K562 (cell line): Measurements from ENCODE around the gene KCNH2. TPM values are rescaled to one million over a fixed set of nuclear protein-coding genes. Genes with fewer than 3 reads are reported as not detected.

Source experiments
- ATAC-seq: fragments of 200-7000 bp; cut with Tn5 transposase; 3 replicates; pipeline ENCODE4 v1.9.1; 2020; ENCODE audit warnings: moderate library complexity
- BruUV-seq: library from RNA; stranded (reverse); fragments of 400-500 nt; replicated peaks from 2 replicates; lab custom pipeline; 2021; lab: Mats Ljungman, UMichigan
- CTCF ChIA-PET: fragments of 300-600 bp; formaldehyde crosslinking; extraction: SDS; loops from one replicate; lab custom pipeline; 2021; ENCODE audit warnings: low intra/inter-chr PET ratio; lab: Yijun Ruan, JAX
- POLR2A ChIA-PET: fragments of 300-600, 350-650 bp; sonication (Branson Sonifier 250); formaldehyde crosslinking; extraction: SDS; loops from one replicate; lab custom pipeline; 2021; ENCODE audit warnings: antibody characterized with exemption, inconsistent platforms; lab: Yijun Ruan, JAX
- DNase-seq, 4 experiments: peaks; one replicate each; pipeline versions ENCODE4 v3.0.0 to v3.0.0-alpha.2; 2011 to 2018; ENCODE audit warnings: low spot score in 3 of 4, mixed read lengths in 3 of 4; ENCODE audit errors: extremely low read depth in 1 of 4
- FAIRE-seq: peaks from 2 replicates; lab custom pipeline; 2011; peaks lifted over from hg19 to GRCh38; lab: Jason Lieb, UNC
- H2AFZ ChIP-seq: 2 replicates; pipeline ENCODE4 v1.6.0; 2011; ENCODE audit warnings: low read depth, low read length, control low read depth, inconsistent platforms
- H3K27ac ChIP-seq: fragments of 200-600 bp; 3 replicates; pipeline ENCODE4 v1.8.0; 2011; ENCODE audit warnings: low read depth, mild to moderate bottlenecking, control low read depth, inconsistent platforms, low read length, moderate library complexity, mixed read lengths; ENCODE audit errors: extremely low read depth
- H3K27me3 ChIP-seq, 2 experiments: fragments of 300-600 bp in 1 of 2; 2 replicates in 1 of 2; 3 replicates in 1 of 2; pipeline versions ENCODE4 v1.6.0 to v1.8.0; 2011; ENCODE audit warnings: inconsistent platforms in 2 of 2, low read length in 2 of 2, mild to moderate bottlenecking in 1 of 2, mixed read lengths in 1 of 2, moderate library complexity in 1 of 2; ENCODE audit not compliant: control insufficient read depth in 2 of 2, insufficient read depth in 2 of 2
- H3K36me3 ChIP-seq: fragments of 300-600 bp; 3 replicates; pipeline ENCODE4 v1.8.0; 2011; ENCODE audit warnings: mild to moderate bottlenecking, low read length, inconsistent platforms; ENCODE audit not compliant: control insufficient read depth, insufficient read depth
- H3K4me1 ChIP-seq, 2 experiments: fragments of 200-600 bp in 1 of 2; replicated peaks in 1 of 2; 2 replicates in 1 of 2; 3 replicates in 1 of 2; pipeline versions ENCODE4 v1.5.1 to v1.8.0; 2011; ENCODE audit warnings: inconsistent platforms in 2 of 2, low read length in 2 of 2, mild to moderate bottlenecking in 1 of 2, mixed read lengths in 1 of 2, moderate library complexity in 1 of 2; ENCODE audit not compliant: control insufficient read depth in 2 of 2, insufficient read depth in 2 of 2
- H3K4me2 ChIP-seq: 2 replicates; pipeline ENCODE4 v1.6.1; 2011; ENCODE audit warnings: low read length, control low read depth, inconsistent platforms, mixed read lengths; ENCODE audit not compliant: insufficient read depth
- H3K4me3 ChIP-seq: fragments of 200-600 bp; sonication (generic), shearing (Covaris generic); 2 replicates; pipeline ENCODE4 v1.5.1; 2016; ENCODE audit warnings: control low read depth, inconsistent platforms
- H3K79me2 ChIP-seq: fragments of 200-600 bp; 3 replicates; pipeline ENCODE4 v1.8.0; 2011; ENCODE audit warnings: low read length, inconsistent platforms; ENCODE audit not compliant: control insufficient read depth, insufficient read depth
- H3K9ac ChIP-seq, 2 experiments: 2 replicates each; pipeline versions ENCODE4 v1.6.0 to v1.6.1; 2011; ENCODE audit warnings: low read depth in 2 of 2, low read length in 2 of 2, control low read depth in 1 of 2, inconsistent platforms in 1 of 2, mild to moderate bottlenecking in 1 of 2, mixed read lengths in 1 of 2; ENCODE audit not compliant: insufficient read depth in 1 of 2
- H3K9me1 ChIP-seq: one replicate; pipeline ENCODE4 v1.6.0; 2011; ENCODE audit warnings: inconsistent platforms, mild to moderate bottlenecking, low read length, moderate library complexity; ENCODE audit not compliant: control insufficient read depth, insufficient read depth
- H3K9me3 ChIP-seq: replicated peaks from 2 replicates; pipeline ENCODE4 v1.5.1; 2011; ENCODE audit warnings: low read depth, low read length, inconsistent platforms; ENCODE audit not compliant: control insufficient read depth, insufficient read depth
- H4K20me1 ChIP-seq: replicated peaks from 2 replicates; pipeline ENCODE4 v1.6.1; 2011; ENCODE audit warnings: low read length, inconsistent platforms, mixed read lengths; ENCODE audit not compliant: control insufficient read depth, insufficient read depth
- CBFA2T2 ChIP-seq: fragments of 450-650 bp; conservative IDR thresholded peaks from 2 replicates; pipeline ENCODE4 v1.6.1; 2017; ENCODE audit warnings: mild to moderate bottlenecking
- CBX1 ChIP-seq: sonication (generic); IDR thresholded peaks from 2 replicates; pipeline ENCODE4 v1.6.1; 2016; ENCODE audit warnings: antibody characterized with exemption, low read depth, mild to moderate bottlenecking
- COPS2 ChIP-seq: fragments of 450-650 bp; conservative IDR thresholded peaks from 2 replicates; pipeline ENCODE4 v1.6.1; 2016; ENCODE audit warnings: mild to moderate bottlenecking, moderate library complexity
- HDAC3 ChIP-seq: fragments of 450-650 bp; IDR thresholded peaks from 2 replicates; pipeline ENCODE4 v1.6.1; 2018; ENCODE audit warnings: borderline replicate concordance, mild to moderate bottlenecking, moderate library complexity; ENCODE audit not compliant: partially characterized antibody
- HDAC6 ChIP-seq: IDR thresholded peaks from 2 replicates; pipeline ENCODE4 v1.6.1; 2012; ENCODE audit warnings: low read depth, mild to moderate bottlenecking, control low read depth, inconsistent platforms, low read length, moderate library complexity
- POLR2B ChIP-seq: fragments of 450-650 bp; IDR thresholded peaks from 2 replicates; pipeline ENCODE4 v1.6.1; 2018; ENCODE audit warnings: low read depth; ENCODE audit not compliant: partially characterized antibody
- RUNX1 ChIP-seq: sonication (generic); IDR thresholded peaks from 2 replicates; pipeline ENCODE4 v1.6.1; 2016; ENCODE audit warnings: antibody characterized with exemption, low read depth
- SMAD2 ChIP-seq: fragments of 150-350 bp; IDR thresholded peaks from 2 replicates; pipeline ENCODE4 v1.6.1; 2014; ENCODE audit warnings: low read depth, mild to moderate bottlenecking, low read length
- SMARCA5 ChIP-seq: fragments of 450-650 bp; IDR thresholded peaks from 2 replicates; pipeline ENCODE4 v1.6.1; 2016
- WGBS: fragments of 100-300 bp; shearing (Covaris generic); methylation state at CpG from one replicate; pipeline ENCODE4 v1.1.6; 2016; ENCODE audit warnings: low coverage, mixed read lengths; ENCODE audit not compliant: insufficient coverage; ENCODE audit errors: missing lambda C conversion rate; 5-methylcytosine and 5-hydroxymethylcytosine counted together
- in situ Hi-C: fragments of 300-500 bp; cut with MboI; formaldehyde crosslinking; loops from 4 replicates; pipeline ENCODE4 v1.15.0; 2018; ENCODE audit warnings: inconsistent platforms, mixed read lengths
- intact Hi-C: fragments of 100-400 bp; cut with micrococcal nuclease; formaldehyde crosslinking; loops from 2 replicates; pipeline ENCODE4 v1.14.2; 2022
- polyA plus RNA-seq, 8 experiments: library from polyadenylated mRNA; depleted of rRNA in 4 of 8; stranded (reverse) in 5 of 8; unstranded in 3 of 8; fragments of >200 nt; fragmentation: Nextera tagmentation in 2 of 8; fragmentation: Illumina TruSeq in 1 of 8; extraction: Ambion mirVana in 2 of 8; extraction: Trizol in 1 of 8; gene quantifications; 2 replicates each; pipeline versions ENCODE4 v1.2.1 to v1.2.3, GENCODE V29; 2011 to 2014; ENCODE audit warnings: inconsistent platforms in 1 of 8, missing spikeins in 1 of 8
- total RNA-seq, 7 experiments: library from RNA; depleted of rRNA in 6 of 7; stranded (reverse); fragments of >200 nt in 6 of 7; fragmentation: Illumina TruSeq in 2 of 7; extraction: Trizol in 2 of 7; gene quantifications; 2 replicates each; pipeline versions ENCODE4 v1.2.1 to v1.2.3, GENCODE V29; 2011 to 2021; ENCODE audit warnings: low replicate concordance in 1 of 7
- TF ChIP-seq, protein P1 (sequence below): fragments of 250-450 bp; sonication (Bioruptor Pico); IDR thresholded peaks from 2 replicates; pipeline ENCODE4 v1.5.0; 2020; ENCODE audit warnings: mild to moderate bottlenecking, borderline replicate concordance

KCNH2 gene
- total and polyA plus RNA-seq, 9 of the 15 experiments (the other 6 are each of a cell fraction or from before 2014, with no cell fraction given) = 18.1 to 368 (median 218) TPM

DNA sequence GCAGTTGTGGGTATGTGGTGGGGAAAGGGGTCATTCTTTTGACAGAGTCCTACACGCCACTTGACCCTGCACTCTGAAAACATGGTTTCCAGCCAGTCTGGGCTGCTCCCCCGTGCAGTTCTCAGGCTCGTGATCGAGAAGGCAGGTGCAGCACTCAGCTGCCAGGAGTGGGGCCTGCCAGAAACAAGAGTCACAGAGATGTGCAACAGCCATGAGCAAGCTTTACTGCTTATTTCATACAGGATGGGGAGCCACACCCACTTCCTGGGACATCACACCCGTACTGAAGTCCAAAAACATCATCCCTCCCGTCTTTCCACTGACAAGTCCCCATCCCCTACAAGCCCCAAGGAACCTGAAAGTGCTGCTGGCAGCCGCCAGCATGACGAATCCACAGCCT is 36.8 kb upstream of the KCNH2 start:
- ATAC-seq = no peak
- POLR2A ChIA-PET = interaction anchor here (0.9 to 1.2 kb wide), 4 partner anchors 9 to 15 kb away, joined by 3 to 4 read pairs (median 4); partner anchors contain the start of genes ABCB8 and ATG9B
- TF ChIP-seq COPS2 (no peak), SMAD2 (no peak), HDAC6 (no peak), POLR2B (no peak), SMARCA5 (no peak), CBFA2T2 (no peak), HDAC3 (no peak), RUNX1 (no peak), CBX1 (no peak)
- TF ChIP-seq, protein P1, sequence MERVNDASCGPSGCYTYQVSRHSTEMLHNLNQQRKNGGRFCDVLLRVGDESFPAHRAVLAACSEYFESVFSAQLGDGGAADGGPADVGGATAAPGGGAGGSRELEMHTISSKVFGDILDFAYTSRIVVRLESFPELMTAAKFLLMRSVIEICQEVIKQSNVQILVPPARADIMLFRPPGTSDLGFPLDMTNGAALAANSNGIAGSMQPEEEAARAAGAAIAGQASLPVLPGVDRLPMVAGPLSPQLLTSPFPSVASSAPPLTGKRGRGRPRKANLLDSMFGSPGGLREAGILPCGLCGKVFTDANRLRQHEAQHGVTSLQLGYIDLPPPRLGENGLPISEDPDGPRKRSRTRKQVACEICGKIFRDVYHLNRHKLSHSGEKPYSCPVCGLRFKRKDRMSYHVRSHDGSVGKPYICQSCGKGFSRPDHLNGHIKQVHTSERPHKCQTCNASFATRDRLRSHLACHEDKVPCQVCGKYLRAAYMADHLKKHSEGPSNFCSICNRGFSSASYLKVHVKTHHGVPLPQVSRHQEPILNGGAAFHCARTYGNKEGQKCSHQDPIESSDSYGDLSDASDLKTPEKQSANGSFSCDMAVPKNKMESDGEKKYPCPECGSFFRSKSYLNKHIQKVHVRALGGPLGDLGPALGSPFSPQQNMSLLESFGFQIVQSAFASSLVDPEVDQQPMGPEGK (CRISPR knock-in tag) = no peak
- TF ChIP-seq, all 486 proteins: peak for 0
- CTCF ChIA-PET = no interaction called here
- H3K9me3 ChIP-seq = no peaks in the 10 kb centered on the region
- no peak overlapping the region for H3K4me2 ChIP-seq
- no TSS peak for BruUV-seq
- H3K79me2 ChIP-seq = peaks cover 32% of the 10 kb centered on the region
- intact Hi-C loops = loop anchor here (10.0 kb wide), 1 partner anchor 160 kb away; no protein-coding TSS in a partner anchor
- no peak overlapping the region for H2AFZ ChIP-seq
- H4K20me1 ChIP-seq = no peaks in the 10 kb centered on the region
- H3K9ac ChIP-seq = peak overlapping the region in 1 of 2 experiments; percentile 28; a peak in 1 of 4 replicates
- DNase-seq (no peak), FAIRE-seq (no peak)
- H3K27ac ChIP-seq = no peak overlapping the region
- peaks cover 38 to 84% of the 10 kb centered on the region in 2 experiments for H3K4me1 ChIP-seq
- 77% methylated on average over 8 of the region's 8 CpGs for WGBS
- in situ Hi-C loops = no loop called here
- H3K9me1 ChIP-seq = no peaks in the 10 kb centered on the region
- no peaks in the 10 kb centered on the region; a peak in 1 of 5 replicates for H3K27me3 ChIP-seq
- no peak overlapping the region for H3K4me3 ChIP-seq
- peaks cover 40% of the 10 kb centered on the region; the same call in 2 of the 3 replicates for H3K36me3 ChIP-seq
